ENCODE measurements around the gene ACER2.
A peak's percentile ranks its signal among the peaks of the same experiment; 100 is the strongest.

ACER2 gene

GRCh38 chr9:19488721-19489120 lies 79.9 kb downstream of the ACER2 start:
- H3K36me3 ChIP-seq: no peaks in the 10 kb centered on the region
- DNase-seq: no peak
- no peak for TF ChIP-seq CTCF (IDR thresholded peaks at IDR 0.05; ENCODE audit: low read depth, low read length)
- H3K4me3 ChIP-seq (ENCODE audit: low read depth, low read length): no peak overlapping the region
- peaks cover 3% of the 10 kb centered on the region; the same call in 1 of the 2 replicates for H3K27me3 ChIP-seq
- no peaks in the 10 kb centered on the region for H3K4me1 ChIP-seq
- no peaks in the 10 kb centered on the region for H3K9me3 ChIP-seq

- H3K36me3 ChIP-seq: no peaks in the 10 kb centered on the region
- H3K9me3 ChIP-seq: no peaks in the 10 kb centered on the region
- DNase-seq: no peak
- TF ChIP-seq CTCF (IDR thresholded peaks at IDR 0.05; ENCODE audit: low read depth, low read length): no peak
- H3K27me3 ChIP-seq: peaks cover 3% of the 10 kb centered on the region; the same call in 1 of the 2 replicates
- no peaks in the 10 kb centered on the region for H3K4me1 ChIP-seq
- H3K4me3 ChIP-seq (ENCODE audit: low read depth, low read length): no peak overlapping the region
These were observed 81.5 kb downstream of the ACER2 start for GRCh38 chr9:19490269-19490668.

- Histone ChIP-seq H3K4me3 (ENCODE audit: low read depth, low read length) (no peak overlapping the region), H3K36me3 (no peaks in the 10 kb centered on the region), H3K4me1 (no peaks in the 10 kb centered on the region), H3K9me3 (no peaks in the 10 kb centered on the region), H3K27me3 (peaks cover 3% of the 10 kb centered on the region; the same call in 1 of the 2 replicates)
- DNase-seq: no peak
- TF ChIP-seq CTCF (IDR thresholded peaks at IDR 0.05; ENCODE audit: low read depth, low read length): no peak
These were observed 82.0 kb downstream of the ACER2 start for GRCh38 chr9:19490828-19491227.

GRCh38 chr9:19492775-19493173 lies 84.0 kb downstream of the ACER2 start:
- TF ChIP-seq CTCF (IDR thresholded peaks at IDR 0.05; ENCODE audit: low read depth, low read length): no peak
- no peak for DNase-seq
- no peaks in the 10 kb centered on the region for H3K36me3 ChIP-seq
- no peak overlapping the region for H3K4me3 ChIP-seq (ENCODE audit: low read depth, low read length)
- H3K27me3 ChIP-seq: peaks cover 3% of the 10 kb centered on the region; the same call in 1 of the 2 replicates
- H3K4me1 ChIP-seq: no peaks in the 10 kb centered on the region
- no peaks in the 10 kb centered on the region for H3K9me3 ChIP-seq

- peak; percentile 43 for DNase-seq
- H3K4me3 ChIP-seq (ENCODE audit: low read depth, low read length): peak overlapping the region; percentile 40
These were observed 84.5 kb downstream of the ACER2 start for GRCh38 chr9:19493174-19493811.

More at GRCh38 chr9:19493174-19493811, 84.5 kb downstream of the ACER2 start:
- Histone ChIP-seq H3K27me3 (peaks cover 3% of the 10 kb centered on the region; the same call in 1 of the 2 replicates), H3K4me1 (no peaks in the 10 kb centered on the region), H3K36me3 (no peaks in the 10 kb centered on the region), H3K9me3 (no peaks in the 10 kb centered on the region)
- peak; percentile 84 for TF ChIP-seq CTCF (IDR thresholded peaks at IDR 0.05; ENCODE audit: low read depth, low read length)
